Fibroblast of lung (primary cell): ENCODE measurements around the gene DSCAML1. TPM values are rescaled to one million over a fixed set of nuclear protein-coding genes. Genes with fewer than 3 reads are reported as not detected.

Experiments
- DNase-seq, 2 donors: peaks; one replicate each; pipeline versions ENCODE4 v3.0.0 to v3.0.0-alpha.2; 2010; ENCODE audit warnings: low read depth in 2 of 2
- H2AFZ ChIP-seq: 2 replicates; pipeline ENCODE4 v1.5.1; 2012; ENCODE audit warnings: low read length, control low read depth, inconsistent platforms
- H3K27ac ChIP-seq: 2 replicates; pipeline ENCODE4 v1.5.1; 2011; ENCODE audit warnings: low read length, control low read depth; ENCODE audit not compliant: insufficient read depth
- H3K27me3 ChIP-seq: 2 replicates; pipeline ENCODE4 v1.5.1; 2011; ENCODE audit warnings: mild to moderate bottlenecking, low read length; ENCODE audit not compliant: control insufficient read depth, insufficient read depth
- H3K36me3 ChIP-seq: 2 replicates; pipeline ENCODE4 v1.5.1; 2011; ENCODE audit warnings: low read length; ENCODE audit not compliant: control insufficient read depth, insufficient read depth
- H3K4me1 ChIP-seq: 2 replicates; pipeline ENCODE4 v1.5.1; 2011; ENCODE audit warnings: low read length; ENCODE audit not compliant: control insufficient read depth, insufficient read depth; ENCODE audit errors: extremely low read depth
- H3K4me2 ChIP-seq: 2 replicates; pipeline ENCODE4 v1.5.1; 2011; ENCODE audit warnings: low read length, control low read depth; ENCODE audit not compliant: insufficient read depth; ENCODE audit errors: extremely low read depth
- H3K4me3 ChIP-seq, 4 experiments: fragments of 200-600 bp in 1 of 4; sonication (generic) in 1 of 4; replicated peaks in 1 of 4; 2 replicates each; pipeline ENCODE4 v1.5.1; 2011 to 2016; ENCODE audit warnings: low read length in 4 of 4, low read depth in 3 of 4, mild to moderate bottlenecking in 3 of 4, control low read depth in 2 of 4, inconsistent platforms in 1 of 4, mixed read lengths in 1 of 4; ENCODE audit not compliant: insufficient read depth in 1 of 4; ENCODE audit errors: control extremely low read depth in 1 of 4
- H3K79me2 ChIP-seq: 2 replicates; pipeline ENCODE4 v1.5.1; 2012; ENCODE audit warnings: mild to moderate bottlenecking, low read length, inconsistent platforms; ENCODE audit not compliant: control insufficient read depth, insufficient read depth
- H3K9ac ChIP-seq: 2 replicates; pipeline ENCODE4 v1.5.1; 2011; ENCODE audit warnings: mild to moderate bottlenecking, low read length, control low read depth; ENCODE audit not compliant: insufficient read depth
- H3K9me3 ChIP-seq: 2 replicates; pipeline ENCODE4 v1.5.1; 2012; ENCODE audit warnings: low read depth, low read length; ENCODE audit not compliant: control insufficient read depth, insufficient read depth
- H4K20me1 ChIP-seq: 2 replicates; pipeline ENCODE4 v1.5.1; 2011; ENCODE audit warnings: low read length; ENCODE audit not compliant: control insufficient read depth, insufficient read depth; ENCODE audit errors: extremely low read depth
- EZH2 ChIP-seq: IDR thresholded peaks from 2 replicates; pipeline ENCODE4 v1.5.1; 2012; ENCODE audit warnings: low read length, control low read depth, mild to moderate bottlenecking; ENCODE audit errors: missing control alignments
- polyA plus RNA-seq, 2 donors: library from polyadenylated mRNA; depleted of rRNA in 1 of 2; stranded (reverse) in 1 of 2; unstranded in 1 of 2; fragments of >200 nt; gene quantifications; 2 replicates each; pipeline ENCODE4 v1.2.1, GENCODE V29; 2011 to 2012; ENCODE audit warnings: missing spikeins in 1 of 2
- total RNA-seq: library from RNA; depleted of rRNA; stranded (reverse); fragments of >200 nt; gene quantifications from 2 replicates; pipeline ENCODE4 v1.2.1, GENCODE V29; 2014
- TF ChIP-seq, protein P1 (sequence below), 2 donors: IDR thresholded peaks in 1 of 2; conservative IDR thresholded peaks in 1 of 2; 1 replicate in 1 of 2; 2 replicates in 1 of 2; pipeline ENCODE4 v1.5.1; 2011 to 2012; ENCODE audit warnings: low read length in 2 of 2, control low read depth in 1 of 2, inconsistent platforms in 1 of 2, low read depth in 1 of 2, mild to moderate bottlenecking in 1 of 2

DSCAML1 gene
- total and polyA plus RNA-seq, 2 donors (not counting 1 experiment from before 2014, with no cell fraction given), result not detected

DNA sequence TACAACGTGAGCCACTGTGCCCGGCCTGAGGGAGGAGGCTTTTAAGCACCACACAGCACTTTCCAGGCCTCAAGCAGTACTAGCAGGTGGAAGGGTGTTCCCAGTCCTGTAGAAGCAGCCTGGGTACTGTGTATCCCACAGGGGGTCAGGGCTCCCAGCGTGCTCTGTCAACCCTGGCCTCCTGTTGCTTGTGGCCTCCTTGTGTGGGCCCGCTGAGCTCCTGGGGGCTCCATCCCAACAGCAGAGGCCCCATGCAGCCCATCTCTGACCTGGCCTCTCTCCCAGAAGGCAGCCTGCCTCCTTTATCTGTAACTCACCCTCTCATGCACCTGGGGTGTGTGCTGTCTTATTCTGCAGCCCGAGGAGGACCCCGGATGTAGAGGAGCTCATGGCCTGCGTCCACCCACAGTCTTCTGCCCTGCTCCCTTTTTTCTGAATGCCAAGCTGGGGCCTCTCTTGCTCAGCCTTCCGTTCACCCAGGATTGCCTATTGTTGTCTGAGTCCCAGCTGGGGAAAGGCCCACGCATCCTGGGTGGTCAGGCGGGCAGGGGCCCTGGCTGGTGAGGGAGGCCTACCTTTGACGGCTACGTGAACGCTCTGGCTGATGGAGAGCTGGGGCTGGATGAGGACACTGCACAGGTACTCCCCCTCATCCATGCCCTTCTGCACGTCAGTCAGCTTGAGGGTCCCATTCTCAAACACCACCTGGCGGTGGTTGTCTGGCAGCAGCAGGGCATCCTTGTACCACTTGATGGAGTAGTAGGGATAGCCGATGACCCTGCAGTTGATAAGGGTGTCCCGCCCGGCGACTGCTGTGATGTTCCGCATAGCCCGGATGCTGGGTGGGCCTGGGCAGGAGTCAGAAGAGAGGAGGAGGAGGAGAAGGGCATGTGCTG is 280.9 kb downstream of the DSCAML1 start:
- Histone ChIP-seq H2AFZ (no peak overlapping the region), H3K36me3 (no peaks in the 10 kb centered on the region), H3K27ac (no peak overlapping the region), H3K4me3 (no peak overlapping the region), H3K79me2 (no peaks in the 10 kb centered on the region), H3K4me1 (no peaks in the 10 kb centered on the region), H4K20me1 (no peaks in the 10 kb centered on the region), H3K4me2 (no peak overlapping the region), H3K9ac (no peak overlapping the region), H3K27me3 (peaks cover 2% of the 10 kb centered on the region), H3K9me3 (no peaks in the 10 kb centered on the region)
- TF ChIP-seq, protein P1, sequence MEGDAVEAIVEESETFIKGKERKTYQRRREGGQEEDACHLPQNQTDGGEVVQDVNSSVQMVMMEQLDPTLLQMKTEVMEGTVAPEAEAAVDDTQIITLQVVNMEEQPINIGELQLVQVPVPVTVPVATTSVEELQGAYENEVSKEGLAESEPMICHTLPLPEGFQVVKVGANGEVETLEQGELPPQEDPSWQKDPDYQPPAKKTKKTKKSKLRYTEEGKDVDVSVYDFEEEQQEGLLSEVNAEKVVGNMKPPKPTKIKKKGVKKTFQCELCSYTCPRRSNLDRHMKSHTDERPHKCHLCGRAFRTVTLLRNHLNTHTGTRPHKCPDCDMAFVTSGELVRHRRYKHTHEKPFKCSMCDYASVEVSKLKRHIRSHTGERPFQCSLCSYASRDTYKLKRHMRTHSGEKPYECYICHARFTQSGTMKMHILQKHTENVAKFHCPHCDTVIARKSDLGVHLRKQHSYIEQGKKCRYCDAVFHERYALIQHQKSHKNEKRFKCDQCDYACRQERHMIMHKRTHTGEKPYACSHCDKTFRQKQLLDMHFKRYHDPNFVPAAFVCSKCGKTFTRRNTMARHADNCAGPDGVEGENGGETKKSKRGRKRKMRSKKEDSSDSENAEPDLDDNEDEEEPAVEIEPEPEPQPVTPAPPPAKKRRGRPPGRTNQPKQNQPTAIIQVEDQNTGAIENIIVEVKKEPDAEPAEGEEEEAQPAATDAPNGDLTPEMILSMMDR (conservative IDR thresholded peaks at IDR 0.05 in 1 of 2, IDR thresholded peaks at IDR 0.05 in 1 of 2; ENCODE audit: low read depth in 1 of 2, low read length in 2 of 2), result no peak
- TF ChIP-seq EZH2, result no peak
- DNase-seq, result no peak

DNA sequence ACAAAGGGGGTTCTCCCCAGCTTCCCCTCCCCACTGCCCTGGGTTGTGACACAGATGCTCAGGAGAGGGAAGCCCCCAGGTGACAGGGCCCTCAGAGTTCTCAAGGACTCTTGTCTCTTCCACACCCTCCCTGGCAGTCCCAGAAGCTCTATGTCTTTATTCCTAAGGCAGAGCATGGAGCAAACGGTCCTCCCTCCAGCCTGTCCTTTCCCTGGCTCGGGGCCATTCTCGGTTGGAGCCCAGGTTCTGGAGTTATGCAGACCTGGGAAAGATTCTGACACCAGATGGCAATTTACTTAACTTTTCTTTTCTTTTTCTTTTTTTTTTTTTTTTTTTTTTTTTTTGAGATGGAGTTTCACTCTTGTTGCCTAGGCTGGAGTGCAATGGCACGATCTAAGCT is 282.8 kb downstream of the DSCAML1 start:
- Histone ChIP-seq H3K9ac (no peak overlapping the region), H3K4me2 (no peak overlapping the region), H3K4me3 (no peak overlapping the region), H3K79me2 (no peaks in the 10 kb centered on the region), H3K27me3 (peaks cover 5% of the 10 kb centered on the region), H3K36me3 (no peaks in the 10 kb centered on the region), H3K4me1 (no peaks in the 10 kb centered on the region), H4K20me1 (no peaks in the 10 kb centered on the region), H2AFZ (no peak overlapping the region), H3K27ac (no peak overlapping the region), H3K9me3 (no peaks in the 10 kb centered on the region)
- DNase-seq, result no peak
- TF ChIP-seq EZH2, result no peak
- TF ChIP-seq, protein P1 (conservative IDR thresholded peaks at IDR 0.05 in 1 of 2, IDR thresholded peaks at IDR 0.05 in 1 of 2; ENCODE audit: low read depth in 1 of 2, low read length in 2 of 2), result no peak

DNA sequence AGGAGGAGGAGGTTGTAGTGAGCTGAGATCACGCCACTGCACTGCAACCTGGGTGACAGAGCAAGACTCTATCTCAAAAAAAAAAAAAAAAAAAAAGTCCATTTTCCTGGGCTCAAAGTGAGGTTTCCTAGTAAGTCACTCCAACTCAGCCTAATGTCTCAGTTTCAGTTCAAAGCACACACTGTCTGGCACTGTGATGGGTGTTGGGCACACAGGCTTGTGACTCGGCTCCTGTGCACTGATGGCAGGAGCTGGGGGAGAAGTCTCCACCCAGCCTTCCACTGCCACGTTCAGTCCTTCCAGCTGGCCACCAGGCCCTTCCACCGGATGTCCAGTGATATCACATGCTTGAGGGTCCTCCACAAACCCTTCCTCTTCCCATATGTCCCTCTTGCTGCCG is 283.4 kb downstream of the DSCAML1 start:
- no peaks in the 10 kb centered on the region for H3K4me1 ChIP-seq
- DNase-seq, result no peak
- H3K27me3 ChIP-seq, result peaks cover 5% of the 10 kb centered on the region
- H3K9ac ChIP-seq, result no peak overlapping the region
- H3K79me2 ChIP-seq, result no peaks in the 10 kb centered on the region
- H3K9me3 ChIP-seq, result no peaks in the 10 kb centered on the region
- no peak for TF ChIP-seq EZH2
- TF ChIP-seq, protein P1 (conservative IDR thresholded peaks at IDR 0.05 in 1 of 2, IDR thresholded peaks at IDR 0.05 in 1 of 2; ENCODE audit: low read depth in 1 of 2, low read length in 2 of 2), result no peak
- H2AFZ ChIP-seq, result no peak overlapping the region
- H4K20me1 ChIP-seq, result no peaks in the 10 kb centered on the region
- H3K4me2 ChIP-seq, result no peak overlapping the region
- H3K27ac ChIP-seq, result no peak overlapping the region
- H3K36me3 ChIP-seq, result no peaks in the 10 kb centered on the region
- H3K4me3 ChIP-seq, result no peak overlapping the region
